Measurements from ENCODE around the gene DHX15. TPM values are rescaled to one million over a fixed set of nuclear protein-coding genes. Genes with fewer than 3 reads are reported as not detected.

The DHX15 gene
- total and polyA plus RNA-seq, 9 of the 15 experiments (the other 6 are each of a cell fraction or from before 2014, with no cell fraction given) = 165 to 287 (median 208) TPM

GRCh38 chr4:24574236-24574635, 10.1 kb downstream of the DHX15 start (continued):
- TF ChIP-seq, protein P1, sequence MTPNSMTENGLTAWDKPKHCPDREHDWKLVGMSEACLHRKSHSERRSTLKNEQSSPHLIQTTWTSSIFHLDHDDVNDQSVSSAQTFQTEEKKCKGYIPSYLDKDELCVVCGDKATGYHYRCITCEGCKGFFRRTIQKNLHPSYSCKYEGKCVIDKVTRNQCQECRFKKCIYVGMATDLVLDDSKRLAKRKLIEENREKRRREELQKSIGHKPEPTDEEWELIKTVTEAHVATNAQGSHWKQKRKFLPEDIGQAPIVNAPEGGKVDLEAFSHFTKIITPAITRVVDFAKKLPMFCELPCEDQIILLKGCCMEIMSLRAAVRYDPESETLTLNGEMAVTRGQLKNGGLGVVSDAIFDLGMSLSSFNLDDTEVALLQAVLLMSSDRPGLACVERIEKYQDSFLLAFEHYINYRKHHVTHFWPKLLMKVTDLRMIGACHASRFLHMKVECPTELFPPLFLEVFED (CRISPR knock-in tag; conservative IDR thresholded peaks at IDR 0.05) = no peak
- TF ChIP-seq, protein P2, sequence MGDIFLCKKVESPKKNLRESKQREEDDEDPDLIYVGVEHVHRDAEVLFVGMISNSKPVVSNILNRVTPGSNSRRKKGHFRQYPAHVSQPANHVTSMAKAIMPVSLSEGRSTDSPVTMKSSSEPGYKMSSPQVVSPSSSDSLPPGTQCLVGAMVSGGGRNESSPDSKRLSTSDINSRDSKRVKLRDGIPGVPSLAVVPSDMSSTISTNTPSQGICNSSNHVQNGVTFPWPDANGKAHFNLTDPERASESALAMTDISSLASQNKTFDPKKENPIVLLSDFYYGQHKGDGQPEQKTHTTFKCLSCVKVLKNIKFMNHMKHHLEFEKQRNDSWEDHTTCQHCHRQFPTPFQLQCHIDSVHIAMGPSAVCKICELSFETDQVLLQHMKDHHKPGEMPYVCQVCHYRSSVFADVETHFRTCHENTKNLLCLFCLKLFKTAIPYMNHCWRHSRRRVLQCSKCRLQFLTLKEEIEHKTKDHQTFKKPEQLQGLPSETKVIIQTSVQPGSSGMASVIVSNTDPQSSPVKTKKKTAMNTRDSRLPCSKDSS (IDR thresholded peaks at IDR 0.05; ENCODE audit: low read depth, partially characterized antibody) = no peak
- TF ChIP-seq RAD51 (IDR thresholded peaks at IDR 0.05; ENCODE audit: borderline replicate concordance, low read depth) = no peak
- TF ChIP-seq, protein P3, sequence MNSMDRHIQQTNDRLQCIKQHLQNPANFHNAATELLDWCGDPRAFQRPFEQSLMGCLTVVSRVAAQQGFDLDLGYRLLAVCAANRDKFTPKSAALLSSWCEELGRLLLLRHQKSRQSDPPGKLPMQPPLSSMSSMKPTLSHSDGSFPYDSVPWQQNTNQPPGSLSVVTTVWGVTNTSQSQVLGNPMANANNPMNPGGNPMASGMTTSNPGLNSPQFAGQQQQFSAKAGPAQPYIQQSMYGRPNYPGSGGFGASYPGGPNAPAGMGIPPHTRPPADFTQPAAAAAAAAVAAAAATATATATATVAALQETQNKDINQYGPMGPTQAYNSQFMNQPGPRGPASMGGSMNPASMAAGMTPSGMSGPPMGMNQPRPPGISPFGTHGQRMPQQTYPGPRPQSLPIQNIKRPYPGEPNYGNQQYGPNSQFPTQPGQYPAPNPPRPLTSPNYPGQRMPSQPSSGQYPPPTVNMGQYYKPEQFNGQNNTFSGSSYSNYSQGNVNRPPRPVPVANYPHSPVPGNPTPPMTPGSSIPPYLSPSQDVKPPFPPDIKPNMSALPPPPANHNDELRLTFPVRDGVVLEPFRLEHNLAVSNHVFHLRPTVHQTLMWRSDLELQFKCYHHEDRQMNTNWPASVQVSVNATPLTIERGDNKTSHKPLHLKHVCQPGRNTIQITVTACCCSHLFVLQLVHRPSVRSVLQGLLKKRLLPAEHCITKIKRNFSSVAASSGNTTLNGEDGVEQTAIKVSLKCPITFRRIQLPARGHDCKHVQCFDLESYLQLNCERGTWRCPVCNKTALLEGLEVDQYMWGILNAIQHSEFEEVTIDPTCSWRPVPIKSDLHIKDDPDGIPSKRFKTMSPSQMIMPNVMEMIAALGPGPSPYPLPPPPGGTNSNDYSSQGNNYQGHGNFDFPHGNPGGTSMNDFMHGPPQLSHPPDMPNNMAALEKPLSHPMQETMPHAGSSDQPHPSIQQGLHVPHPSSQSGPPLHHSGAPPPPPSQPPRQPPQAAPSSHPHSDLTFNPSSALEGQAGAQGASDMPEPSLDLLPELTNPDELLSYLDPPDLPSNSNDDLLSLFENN (IDR thresholded peaks at IDR 0.05; ENCODE audit: low read depth in 2 of 2, low read length in 2 of 2) = no peak
- TF ChIP-seq TBP (optimal IDR thresholded peaks at IDR 0.05; ENCODE audit: low read depth, low read length) = no peak
- no peak for TF ChIP-seq PTBP1 (IDR thresholded peaks at IDR 0.05; ENCODE audit: low read depth, low read length)
- TF ChIP-seq MTA3 (IDR thresholded peaks at IDR 0.05; ENCODE audit: borderline replicate concordance) = no peak
- no peak for TF ChIP-seq PRMT5 (CRISPR knock-in tag; IDR thresholded peaks at IDR 0.05)
- TF ChIP-seq FOXK1 (CRISPR knock-in tag; IDR thresholded peaks at IDR 0.05; ENCODE audit: borderline replicate concordance) = no peak
- no peak for TF ChIP-seq ZNF384 (IDR thresholded peaks at IDR 0.05; ENCODE audit: low read depth, low read length)

Data from K562 (cell line).